ENCODE data around the gene TAL1.

- TF ChIP-seq CTCF (IDR thresholded peaks at IDR 0.05), result no peak
- no peak for TF ChIP-seq POLR2A (IDR thresholded peaks at IDR 0.05)
These were observed 7.2 kb downstream of the TAL1 start for GRCh38 chr1:47224676-47225399.

Measured in tibial nerve (tissue), 3 donors.